ENCODE data around the gene ASS1.

The ASS1 gene

GRCh38 chr9:130448771-130449603, 4.2 kb downstream of the ASS1 start:
- Histone ChIP-seq H4K20me1 (ENCODE audit: control insufficient read depth, insufficient read depth, low read depth, low read length) (no peaks in the 10 kb centered on the region), H3K4me2 (ENCODE audit: low read length) (no peak overlapping the region), H3K9me2 (replicated peaks; ENCODE audit: control insufficient read depth, low read length) (no peaks in the 10 kb centered on the region), H3K4me1 (ENCODE audit: control insufficient read depth, low read length) (peaks cover 14% of the 10 kb centered on the region), H3K36me3 (ENCODE audit: control insufficient read depth, low read length) (no peaks in the 10 kb centered on the region), H3F3A (ENCODE audit: control insufficient read depth, insufficient read depth) (no peaks in the 10 kb centered on the region), H3K9me3 (ENCODE audit: control insufficient read depth, insufficient read depth, low read length) (no peaks in the 10 kb centered on the region), H3K27ac (ENCODE audit: low read depth, low read length) (no peak overlapping the region), H3K4me3 (ENCODE audit: low read length) (no peak overlapping the region), H3K79me2 (ENCODE audit: control insufficient read depth, low read length) (no peaks in the 10 kb centered on the region), H3K27me3 (ENCODE audit: control insufficient read depth, low read length) (no peaks in the 10 kb centered on the region)
- TF ChIP-seq CTCF (IDR thresholded peaks at IDR 0.05; ENCODE audit: low read depth, low read length, poor library complexity, severe bottlenecking) = no peak
- no peak for TF ChIP-seq EZH2phosphoT487 (IDR thresholded peaks at IDR 0.05; ENCODE audit: borderline replicate concordance, low read length)

- Histone ChIP-seq H3K36me3 (ENCODE audit: control insufficient read depth, low read length) (no peaks in the 10 kb centered on the region), H3K79me2 (ENCODE audit: control insufficient read depth, low read length) (no peaks in the 10 kb centered on the region), H3K27me3 (ENCODE audit: control insufficient read depth, low read length) (no peaks in the 10 kb centered on the region), H3K4me2 (ENCODE audit: low read length) (no peak overlapping the region), H3K4me3 (ENCODE audit: low read length) (no peak overlapping the region), H3K27ac (ENCODE audit: low read depth, low read length) (no peak overlapping the region), H3F3A (ENCODE audit: control insufficient read depth, insufficient read depth) (no peaks in the 10 kb centered on the region), H4K20me1 (ENCODE audit: control insufficient read depth, insufficient read depth, low read depth, low read length) (no peaks in the 10 kb centered on the region), H3K4me1 (ENCODE audit: control insufficient read depth, low read length) (peaks cover 14% of the 10 kb centered on the region), H3K9me3 (ENCODE audit: control insufficient read depth, insufficient read depth, low read length) (no peaks in the 10 kb centered on the region), H3K9me2 (replicated peaks; ENCODE audit: control insufficient read depth, low read length) (no peaks in the 10 kb centered on the region)
- TF ChIP-seq EZH2phosphoT487 (IDR thresholded peaks at IDR 0.05; ENCODE audit: borderline replicate concordance, low read length) = no peak
- no peak for TF ChIP-seq CTCF (IDR thresholded peaks at IDR 0.05; ENCODE audit: low read depth, low read length, poor library complexity, severe bottlenecking)
Observed at GRCh38 chr9:130450344-130451003, 5.7 kb downstream of the ASS1 start.

GRCh38 chr9:130451004-130451390, 6.2 kb downstream of the ASS1 start:
- no peaks in the 10 kb centered on the region for H3K79me2 ChIP-seq (ENCODE audit: control insufficient read depth, low read length)
- H3K27ac ChIP-seq (ENCODE audit: low read depth, low read length) = no peak overlapping the region
- H3F3A ChIP-seq (ENCODE audit: control insufficient read depth, insufficient read depth) = no peaks in the 10 kb centered on the region
- no peaks in the 10 kb centered on the region for H3K9me3 ChIP-seq (ENCODE audit: control insufficient read depth, insufficient read depth, low read length)
- H3K4me2 ChIP-seq (ENCODE audit: low read length) = no peak overlapping the region
- H3K4me1 ChIP-seq (ENCODE audit: control insufficient read depth, low read length) = peaks cover 14% of the 10 kb centered on the region
- TF ChIP-seq CTCF (IDR thresholded peaks at IDR 0.05; ENCODE audit: low read depth, low read length, poor library complexity, severe bottlenecking) (no peak), EZH2phosphoT487 (IDR thresholded peaks at IDR 0.05; ENCODE audit: borderline replicate concordance, low read length) (no peak)
- H4K20me1 ChIP-seq (ENCODE audit: control insufficient read depth, insufficient read depth, low read depth, low read length) = no peaks in the 10 kb centered on the region
- H3K36me3 ChIP-seq (ENCODE audit: control insufficient read depth, low read length) = no peaks in the 10 kb centered on the region
- no peak overlapping the region for H3K4me3 ChIP-seq (ENCODE audit: low read length)
- H3K27me3 ChIP-seq (ENCODE audit: control insufficient read depth, low read length) = no peaks in the 10 kb centered on the region
- H3K9me2 ChIP-seq (replicated peaks; ENCODE audit: control insufficient read depth, low read length) = no peaks in the 10 kb centered on the region
